Epithelial cell of esophagus (primary cell): Measurements from ENCODE around the gene TEX47.

Experiments
- DNase-seq: peaks from one replicate; pipeline ENCODE4 v3.0.0; 2010; ENCODE audit warnings: low read depth
- H3K4me3 ChIP-seq: 2 replicates; pipeline ENCODE4 v1.5.1; 2011; ENCODE audit warnings: mild to moderate bottlenecking, low read length, control low read depth
- TF ChIP-seq, protein P1 (sequence below): IDR thresholded peaks from 2 replicates; pipeline ENCODE4 v1.5.1; 2011; ENCODE audit warnings: low read depth, mild to moderate bottlenecking, low read length, control low read depth, inconsistent platforms; ENCODE audit not compliant: insufficient read depth; ENCODE audit errors: missing control alignments

Gene TEX47

DNA sequence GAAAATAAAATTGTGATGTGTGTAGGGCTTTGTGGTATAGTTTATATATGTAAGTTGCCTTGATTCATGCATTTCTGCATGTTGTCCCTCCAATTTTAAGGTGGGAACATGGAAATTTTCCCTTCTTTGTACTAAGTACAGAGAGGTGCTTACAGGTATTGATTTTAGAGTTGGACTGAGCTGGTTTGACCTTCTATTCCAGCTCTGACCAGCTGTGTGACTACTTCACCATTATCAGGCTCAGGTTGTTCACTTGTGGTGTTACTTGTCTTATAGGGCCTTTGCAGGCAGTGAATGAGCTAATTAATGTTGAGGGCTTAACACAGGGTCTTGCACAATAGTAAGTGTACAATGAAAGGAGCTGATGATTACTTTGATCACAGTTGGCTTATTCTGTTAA is 19.7 kb downstream of the TEX47 start:
- TF ChIP-seq, protein P1, sequence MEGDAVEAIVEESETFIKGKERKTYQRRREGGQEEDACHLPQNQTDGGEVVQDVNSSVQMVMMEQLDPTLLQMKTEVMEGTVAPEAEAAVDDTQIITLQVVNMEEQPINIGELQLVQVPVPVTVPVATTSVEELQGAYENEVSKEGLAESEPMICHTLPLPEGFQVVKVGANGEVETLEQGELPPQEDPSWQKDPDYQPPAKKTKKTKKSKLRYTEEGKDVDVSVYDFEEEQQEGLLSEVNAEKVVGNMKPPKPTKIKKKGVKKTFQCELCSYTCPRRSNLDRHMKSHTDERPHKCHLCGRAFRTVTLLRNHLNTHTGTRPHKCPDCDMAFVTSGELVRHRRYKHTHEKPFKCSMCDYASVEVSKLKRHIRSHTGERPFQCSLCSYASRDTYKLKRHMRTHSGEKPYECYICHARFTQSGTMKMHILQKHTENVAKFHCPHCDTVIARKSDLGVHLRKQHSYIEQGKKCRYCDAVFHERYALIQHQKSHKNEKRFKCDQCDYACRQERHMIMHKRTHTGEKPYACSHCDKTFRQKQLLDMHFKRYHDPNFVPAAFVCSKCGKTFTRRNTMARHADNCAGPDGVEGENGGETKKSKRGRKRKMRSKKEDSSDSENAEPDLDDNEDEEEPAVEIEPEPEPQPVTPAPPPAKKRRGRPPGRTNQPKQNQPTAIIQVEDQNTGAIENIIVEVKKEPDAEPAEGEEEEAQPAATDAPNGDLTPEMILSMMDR, result no peak
- H3K4me3 ChIP-seq, result no peak overlapping the region
- no peak for DNase-seq

DNA sequence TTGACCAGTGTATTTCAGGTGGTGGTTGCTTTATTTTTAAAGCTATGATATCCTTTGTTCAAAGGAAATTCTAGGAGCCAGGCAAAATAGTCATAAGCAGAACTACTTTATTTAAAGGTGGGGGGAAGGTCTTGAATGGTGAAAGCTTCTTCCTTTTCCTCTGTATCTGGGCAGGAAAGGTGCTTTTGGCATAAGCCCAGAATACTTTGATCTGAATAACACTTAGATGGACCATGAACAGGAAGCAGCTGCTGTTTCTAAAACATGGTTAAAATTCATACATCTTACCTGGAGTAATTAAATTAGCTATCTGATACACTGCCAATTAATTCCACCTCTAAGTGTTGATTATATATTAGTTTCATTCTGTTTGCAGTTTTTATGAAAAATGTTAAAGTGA is 22.8 kb downstream of the TEX47 start:
- no peak for DNase-seq
- H3K4me3 ChIP-seq, result no peak overlapping the region
- TF ChIP-seq, protein P1, result no peak

DNA sequence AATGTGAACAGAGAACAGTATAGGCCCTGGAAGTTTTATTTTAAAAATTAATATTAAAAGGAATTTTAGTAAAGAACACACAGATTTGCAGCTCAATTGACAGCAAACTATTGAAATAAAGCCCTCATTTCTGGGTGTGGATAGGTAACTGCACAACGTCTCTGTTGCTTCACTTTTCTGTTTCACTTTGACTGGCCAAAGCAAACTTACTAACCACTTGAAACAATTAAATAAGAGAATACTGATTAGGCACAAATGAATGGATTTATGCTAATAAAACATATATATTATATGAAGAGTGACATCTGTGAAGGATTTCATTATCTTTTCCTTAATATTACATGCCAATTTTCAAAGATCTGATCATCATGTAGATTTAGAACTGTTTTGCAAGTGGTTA is 24.1 kb downstream of the TEX47 start:
- TF ChIP-seq, protein P1, result no peak
- DNase-seq, result no peak
- no peak overlapping the region for H3K4me3 ChIP-seq

DNA sequence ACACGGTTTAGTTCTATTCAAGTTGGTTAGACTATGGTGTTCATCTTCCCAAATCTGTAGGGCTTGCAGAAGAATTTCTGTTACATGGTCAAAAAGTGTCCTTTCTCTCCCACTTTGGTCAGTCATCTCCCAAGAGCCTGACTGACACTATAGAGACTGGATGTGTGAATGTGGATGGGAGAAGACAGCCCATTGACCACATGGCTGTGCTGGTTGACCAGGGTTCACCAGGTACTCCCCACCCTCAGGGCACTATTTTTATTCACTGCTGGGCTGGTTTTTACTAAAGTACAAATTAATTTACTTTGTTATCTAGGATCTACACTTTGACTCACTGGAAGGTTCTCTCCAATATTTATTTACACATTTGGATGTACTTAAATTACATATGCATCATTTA is 33.8 kb downstream of the TEX47 start:
- TF ChIP-seq, protein P1, result no peak
- no peak for DNase-seq

DNA sequence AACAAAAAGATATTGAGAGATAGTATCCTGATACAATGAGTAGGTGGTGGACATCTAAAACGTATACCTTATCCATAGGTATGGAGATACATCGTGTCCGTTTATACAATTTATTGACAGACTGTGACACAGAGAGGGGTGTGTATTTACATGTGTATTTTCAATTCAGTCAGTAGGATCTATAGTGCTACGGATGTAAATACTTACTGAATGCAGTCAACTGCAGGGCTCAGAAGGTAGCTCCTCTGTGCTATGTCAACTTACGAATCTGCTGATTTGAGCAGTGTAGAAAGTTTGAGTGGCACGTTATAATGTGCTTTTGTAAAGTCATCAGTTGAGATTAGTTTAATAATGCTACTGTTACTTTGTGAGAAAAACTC is 35.4 kb downstream of the TEX47 start:
- no peak overlapping the region for H3K4me3 ChIP-seq
- TF ChIP-seq, protein P1, result no peak

More for the DNA sequence above, 33.8 kb downstream of the TEX47 start:
- H3K4me3 ChIP-seq, result no peak overlapping the region

DNA sequence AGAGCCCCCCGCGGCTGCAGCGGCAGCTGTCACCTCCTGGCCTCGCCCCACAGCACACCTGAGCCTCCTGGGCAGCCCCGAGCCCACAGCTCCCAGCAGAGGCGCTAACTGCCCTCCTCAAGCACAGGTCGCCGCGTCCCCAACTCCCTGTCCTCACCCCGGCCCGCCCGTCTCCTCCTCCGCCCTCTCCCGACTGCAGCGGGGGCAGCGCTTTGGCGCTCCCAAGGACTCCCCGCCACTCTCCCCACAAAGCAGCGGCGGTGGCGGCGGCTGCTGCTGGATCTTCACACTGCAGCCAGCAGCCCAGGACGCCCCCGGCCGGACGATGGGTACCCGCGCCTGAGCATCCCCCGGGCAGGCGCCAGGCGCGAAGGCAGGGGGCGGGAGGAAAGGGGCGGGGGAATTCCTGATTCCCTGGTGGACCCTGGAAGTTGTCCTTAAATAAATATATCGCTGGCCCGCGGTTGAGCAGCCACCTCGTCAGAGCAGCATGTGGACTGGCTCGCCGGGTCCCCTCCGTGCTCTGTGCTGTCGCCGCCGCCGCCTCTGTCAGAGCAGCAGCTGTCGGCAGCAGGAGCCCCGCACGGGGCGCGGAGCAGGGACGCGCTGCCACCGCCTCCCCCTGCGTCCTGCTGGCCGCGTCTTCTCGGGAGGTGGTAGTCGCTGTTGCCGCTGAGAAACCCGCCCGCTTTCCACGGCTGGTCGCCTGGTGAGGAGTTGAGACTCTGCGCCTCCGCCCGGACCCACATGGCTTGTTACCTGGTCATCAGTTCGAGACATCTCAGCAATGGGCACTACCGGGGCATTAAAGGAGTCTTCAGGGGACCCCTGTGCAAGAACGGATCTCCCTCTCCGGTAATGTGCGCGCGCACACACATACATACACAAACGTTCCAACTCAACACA is 36.1 kb downstream of the TEX47 start, which contains the start of gene ZNF804B:
TSS of gene ZNF804B (plus strand) at position 471 of the 906 bp plus-strand sequence. CDS start at position 748, 277 bp downstream.
- DNase-seq, result no peak
- TF ChIP-seq, protein P1, result no peak
- H3K4me3 ChIP-seq, result no peak within 1 kb of the TSS

More for the DNA sequence above, 35.4 kb downstream of the TEX47 start:
- no peak for DNase-seq
